OCI-LY1 (cell line): Measurements from ENCODE around the gene ADAMTS17.

ENCODE experiments used
- EZH2 ChIP-seq: fragments of 200-600 bp; sonication (generic), shearing (Covaris generic); IDR thresholded peaks from 2 replicates; pipeline ENCODE4 v1.8.0; 2017; ENCODE audit warnings: borderline replicate concordance, mixed run types, mild to moderate bottlenecking, antibody characterized with exemption, low read length, moderate library complexity, mixed read lengths
- TF ChIP-seq, protein P1 (sequence below): fragments of 200-600 bp; sonication (generic), shearing (Covaris generic); IDR thresholded peaks from 2 replicates; pipeline ENCODE4 v1.5.1; 2017; ENCODE audit warnings: mild to moderate bottlenecking, antibody characterized with exemption, low read length, moderate library complexity, mixed read lengths

DNA sequence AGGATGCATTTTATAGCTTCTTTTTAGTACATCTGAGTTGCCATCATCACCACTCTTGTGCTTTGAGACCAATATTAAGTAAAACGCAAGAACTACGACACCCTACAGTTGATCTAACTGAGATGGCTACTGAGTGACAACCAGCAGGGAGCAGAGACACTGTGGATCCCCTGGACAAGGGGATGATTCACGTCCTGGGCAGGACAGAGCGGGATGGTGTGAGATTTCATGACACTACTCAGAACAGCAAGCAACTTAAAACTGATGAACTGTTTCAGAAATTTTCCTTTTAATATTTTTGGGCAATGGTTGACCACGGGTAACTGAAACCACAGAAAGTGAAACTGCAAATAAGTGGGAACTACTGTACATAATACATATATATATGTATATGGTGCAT is 299.2 kb downstream of the ADAMTS17 start:
- TF ChIP-seq, protein P1, sequence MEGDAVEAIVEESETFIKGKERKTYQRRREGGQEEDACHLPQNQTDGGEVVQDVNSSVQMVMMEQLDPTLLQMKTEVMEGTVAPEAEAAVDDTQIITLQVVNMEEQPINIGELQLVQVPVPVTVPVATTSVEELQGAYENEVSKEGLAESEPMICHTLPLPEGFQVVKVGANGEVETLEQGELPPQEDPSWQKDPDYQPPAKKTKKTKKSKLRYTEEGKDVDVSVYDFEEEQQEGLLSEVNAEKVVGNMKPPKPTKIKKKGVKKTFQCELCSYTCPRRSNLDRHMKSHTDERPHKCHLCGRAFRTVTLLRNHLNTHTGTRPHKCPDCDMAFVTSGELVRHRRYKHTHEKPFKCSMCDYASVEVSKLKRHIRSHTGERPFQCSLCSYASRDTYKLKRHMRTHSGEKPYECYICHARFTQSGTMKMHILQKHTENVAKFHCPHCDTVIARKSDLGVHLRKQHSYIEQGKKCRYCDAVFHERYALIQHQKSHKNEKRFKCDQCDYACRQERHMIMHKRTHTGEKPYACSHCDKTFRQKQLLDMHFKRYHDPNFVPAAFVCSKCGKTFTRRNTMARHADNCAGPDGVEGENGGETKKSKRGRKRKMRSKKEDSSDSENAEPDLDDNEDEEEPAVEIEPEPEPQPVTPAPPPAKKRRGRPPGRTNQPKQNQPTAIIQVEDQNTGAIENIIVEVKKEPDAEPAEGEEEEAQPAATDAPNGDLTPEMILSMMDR: no peak
- no peak for TF ChIP-seq EZH2
